IMR-90 (cell line): ENCODE measurements around the gene SEPTIN10. TPM values are rescaled to one million over a fixed set of nuclear protein-coding genes. Genes with fewer than 3 reads are reported as not detected.

ENCODE experiments used
- ATAC-seq: fragments of 200-7000 bp; cut with Tn5 transposase; 2 replicates; pipeline ENCODE4 v1.9.1; 2020; ENCODE audit warnings: low read depth, mild to moderate bottlenecking, moderate library complexity
- BruUV-seq: library from RNA; stranded (reverse); fragments of 400-500 nt; replicated peaks from 2 replicates; lab custom pipeline; 2021; lab: Mats Ljungman, UMichigan
- CTCF ChIA-PET: fragments of 300-600 bp; formaldehyde crosslinking; extraction: SDS; loops from one replicate; lab custom pipeline; 2021; ENCODE audit warnings: antibody characterized with exemption; lab: Yijun Ruan, JAX
- POLR2A ChIA-PET: fragments of 300-600 bp; sonication (Branson Sonifier 250); formaldehyde crosslinking; loops from one replicate; lab custom pipeline; 2022; ENCODE audit warnings: antibody characterized with exemption; ENCODE audit not compliant: unreplicated experiment; lab: Charles Lee
- DNase-seq: peaks from one replicate; pipeline ENCODE4 v3.0.0; 2013
- H2AFZ ChIP-seq: replicated peaks from 2 replicates; pipeline ENCODE3; 2013; ENCODE audit warnings: low read length, mild to moderate bottlenecking; ENCODE audit not compliant: poor library complexity
- H2AK5ac ChIP-seq: 2 replicates; pipeline ENCODE4 v1.6.1; 2013; ENCODE audit warnings: low read depth, low read length, inconsistent platforms
- H2AK9ac ChIP-seq: replicated peaks from 2 replicates; pipeline ENCODE3; 2013; ENCODE audit warnings: mild to moderate bottlenecking, low read depth, low read length, moderate library complexity; ENCODE audit not compliant: poor library complexity
- H2BK120ac ChIP-seq: 2 replicates; pipeline ENCODE4 v1.6.1; 2013; ENCODE audit warnings: low read depth, low read length, inconsistent platforms
- H2BK15ac ChIP-seq: 3 replicates; pipeline ENCODE4 v1.6.1; 2013; ENCODE audit warnings: low read depth, low read length, inconsistent platforms
- H2BK20ac ChIP-seq: 2 replicates; pipeline ENCODE4 v1.6.1; 2013; ENCODE audit warnings: low read depth, mild to moderate bottlenecking, inconsistent platforms, low read length, moderate library complexity
- H2BK5ac ChIP-seq: 2 replicates; pipeline ENCODE4 v1.6.1; 2013; ENCODE audit warnings: mild to moderate bottlenecking, low read depth, low read length, inconsistent platforms; ENCODE audit not compliant: poor library complexity, severe bottlenecking
- H3K14ac ChIP-seq: replicated peaks from 2 replicates; pipeline ENCODE4 v1.6.1; 2013; ENCODE audit warnings: low read depth, low read length, inconsistent platforms
- H3K18ac ChIP-seq: 2 replicates; pipeline ENCODE4 v1.6.1; 2013; ENCODE audit warnings: low read depth, low read length, control low read depth
- H3K23ac ChIP-seq: 2 replicates; pipeline ENCODE4 v1.6.1; 2013; ENCODE audit warnings: low read depth, low read length, inconsistent platforms
- H3K27ac ChIP-seq: 2 replicates; pipeline ENCODE4 v1.5.1; 2013; ENCODE audit warnings: mild to moderate bottlenecking, control low read depth, low read length; ENCODE audit not compliant: insufficient read depth
- H3K27me3 ChIP-seq: 2 replicates; pipeline ENCODE4 v1.6.1; 2013; ENCODE audit warnings: low read length; ENCODE audit not compliant: control insufficient read depth, insufficient read depth
- H3K36me3 ChIP-seq: 2 replicates; pipeline ENCODE4 v1.6.1; 2013; ENCODE audit warnings: low read length, mixed read lengths; ENCODE audit not compliant: control insufficient read depth, insufficient read depth
- H3K4ac ChIP-seq: 2 replicates; pipeline ENCODE4 v1.6.1; 2013; ENCODE audit warnings: low read depth, low read length, inconsistent platforms
- H3K4me1 ChIP-seq: 2 replicates; pipeline ENCODE4 v1.6.1; 2013; ENCODE audit warnings: low read length, mixed read lengths; ENCODE audit not compliant: control insufficient read depth, insufficient read depth
- H3K4me2 ChIP-seq: 2 replicates; pipeline ENCODE4 v1.6.1; 2013; ENCODE audit warnings: low read depth, mild to moderate bottlenecking, control low read depth, low read length, moderate library complexity
- H3K4me3 ChIP-seq: 2 replicates; pipeline ENCODE4 v1.5.1; 2013; ENCODE audit warnings: low read depth, mild to moderate bottlenecking, control low read depth, low read length, moderate library complexity; ENCODE audit not compliant: insufficient read depth
- H3K56ac ChIP-seq: 2 replicates; pipeline ENCODE4 v1.6.1; 2013; ENCODE audit warnings: low read length, inconsistent platforms; ENCODE audit not compliant: insufficient read depth; ENCODE audit errors: extremely low read depth
- H3K79me1 ChIP-seq, 2 experiments: 2 replicates each; pipeline ENCODE4 v1.6.1; 2013; ENCODE audit warnings: low read length in 2 of 2, inconsistent platforms in 1 of 2, low read depth in 1 of 2
- H3K9ac ChIP-seq: 2 replicates; pipeline ENCODE4 v1.6.1; 2013; ENCODE audit warnings: low read depth, low read length, control low read depth
- H3K9me1 ChIP-seq: 2 replicates; pipeline ENCODE4 v1.6.1; 2013; ENCODE audit warnings: low read length, inconsistent platforms; ENCODE audit not compliant: insufficient read depth
- H3K9me3 ChIP-seq: 2 replicates; pipeline ENCODE4 v1.6.1; 2013; ENCODE audit warnings: low read length; ENCODE audit not compliant: control insufficient read depth, insufficient read depth
- H4K20me1 ChIP-seq: 2 replicates; pipeline ENCODE4 v1.6.1; 2013; ENCODE audit warnings: low read length, inconsistent platforms; ENCODE audit not compliant: insufficient read depth
- H4K5ac ChIP-seq: 2 replicates; pipeline ENCODE4 v1.6.1; 2013; ENCODE audit warnings: mild to moderate bottlenecking, low read depth, low read length, control low read depth
- H4K8ac ChIP-seq, 2 experiments: 2 replicates each; pipeline ENCODE4 v1.6.1; 2013; ENCODE audit warnings: low read depth in 2 of 2, low read length in 2 of 2, control low read depth in 1 of 2, inconsistent platforms in 1 of 2
- H4K91ac ChIP-seq: 2 replicates; pipeline ENCODE4 v1.6.1; 2013; ENCODE audit warnings: low read depth, low read length, inconsistent platforms; ENCODE audit not compliant: insufficient read depth
- BHLHE40 ChIP-seq: fragments of 150-350 bp; IDR thresholded peaks from 2 replicates; pipeline ENCODE4 v1.6.1; 2016; ENCODE audit warnings: mild to moderate bottlenecking, low read depth, low read length
- CTCF ChIP-seq: conservative IDR thresholded peaks from 2 replicates; pipeline ENCODE4 v1.5.1; 2012; ENCODE audit warnings: mild to moderate bottlenecking, low read depth, low read length, improper control_type of control experiment
- NFE2L2 ChIP-seq: fragments of 150-350 bp; IDR thresholded peaks from 2 replicates; pipeline ENCODE4 v1.6.1; 2016; ENCODE audit warnings: low read depth, mild to moderate bottlenecking, low read length
- WGBS, 2 experiments: methylation state at CpG; one replicate each; pipeline versions ENCODE4 v1.1.5 to v1.1.7; 2013; ENCODE audit warnings: missing lambda C conversion rate in 2 of 2; ENCODE audit not compliant: insufficient read length in 1 of 2; ENCODE audit errors: extremely low coverage in 2 of 2; 5-methylcytosine and 5-hydroxymethylcytosine counted together
- dilution Hi-C: fragments of 300-500 bp; cut with HindIII; formaldehyde crosslinking; loops from one replicate; pipeline ENCODE4 v1.14.3; 2018; ENCODE audit warnings: low sequenced_read_pairs; ENCODE audit not compliant: unreplicated experiment
- in situ Hi-C: fragments of 300-500 bp; cut with MboI; formaldehyde crosslinking; loops from 3 replicates; pipeline ENCODE4 v1.14.3; 2019; ENCODE audit warnings: low sequenced_read_pairs, inconsistent platforms, mixed read lengths
- intact Hi-C: fragments of 100-400 bp; cut with micrococcal nuclease; formaldehyde crosslinking; loops from 2 replicates; pipeline ENCODE4 v1.10.0; 2022
- polyA plus RNA-seq, 3 experiments: library from polyadenylated mRNA; depleted of rRNA; stranded (reverse); fragments of >200 nt; gene quantifications; 2 replicates each; pipeline ENCODE4 v1.2.3, GENCODE V29; 2012; ENCODE audit warnings: low replicate concordance in 1 of 3
- total RNA-seq: library from RNA; depleted of rRNA; stranded (reverse); fragments of >200 nt; gene quantifications from 2 replicates; pipeline ENCODE4 v1.2.3, GENCODE V29; 2012

Gene SEPTIN10
- total and polyA plus RNA-seq, 2 of the 4 experiments (the other 2 are of a cell fraction): 55.4 to 82.6 TPM

GRCh38 chr2:109555346-109555900 lies 58.3 kb downstream of the SEPTIN10 start:
- POLR2A ChIA-PET: no interaction called here

More at GRCh38 chr2:109555346-109555900, 58.3 kb downstream of the SEPTIN10 start:
- CTCF ChIA-PET: interaction anchor here (1.6 kb wide), 1 partner anchor 9 kb away, joined by 5 read pairs; no protein-coding TSS in a partner anchor
- no peak overlapping the region for H2BK120ac ChIP-seq
- H3K27ac ChIP-seq: no peak overlapping the region
- no peak overlapping the region for H3K18ac ChIP-seq
- ATAC-seq (no peak), DNase-seq (no peak)
- H3K4ac ChIP-seq: no peak overlapping the region
- H3K9ac ChIP-seq: no peak overlapping the region
- H3K4me3 ChIP-seq: no peak overlapping the region
- no TSS peak for BruUV-seq
- peaks cover 9% of the 10 kb centered on the region for H3K9me1 ChIP-seq
- H2BK5ac ChIP-seq: no peak overlapping the region
- intact Hi-C loops (loop anchor here (5.0 to 10.0 kb wide), 2 partner anchors 42 to 149 kb away; no protein-coding TSS in a partner anchor), dilution Hi-C loops (no loop called here), in situ Hi-C loops (no loop called here)
- H4K5ac ChIP-seq: no peak overlapping the region
- H3K9me3 ChIP-seq: no peaks in the 10 kb centered on the region
- peaks cover 16% of the 10 kb centered on the region for H3K36me3 ChIP-seq
- H2BK20ac ChIP-seq: no peak overlapping the region
- H4K8ac ChIP-seq: no peak overlapping the region
- H3K23ac ChIP-seq: no peak overlapping the region
- peaks cover 2% of the 10 kb centered on the region; the same call in 1 of the 2 replicates for H3K4me1 ChIP-seq
- no peak overlapping the region for H3K4me2 ChIP-seq
- TF ChIP-seq BHLHE40 (no peak), NFE2L2 (no peak), CTCF (no peak)
- no peak overlapping the region for H2AK5ac ChIP-seq
- H4K91ac ChIP-seq: no peak overlapping the region
- no peak overlapping the region for H3K14ac ChIP-seq
- 93% methylated on average over 6 of the region's 9 CpGs; no CpG with 5 or more reads in 1 of the 2 experiments for WGBS, 2 experiments
- peaks cover 6 to 36% of the 10 kb centered on the region in 2 experiments for H3K79me1 ChIP-seq
- H3K27me3 ChIP-seq: no peaks in the 10 kb centered on the region
- no peaks in the 10 kb centered on the region for H4K20me1 ChIP-seq
- H2AFZ ChIP-seq: no peak overlapping the region
- no peak overlapping the region for H2BK15ac ChIP-seq
- H2AK9ac ChIP-seq: no peak overlapping the region
- H3K56ac ChIP-seq: no peak overlapping the region
